H9 (cell line): ENCODE data around the gene ATG2B. TPM values are rescaled to one million over a fixed set of nuclear protein-coding genes. Genes with fewer than 3 reads are reported as not detected.

Experiments
- DNase-seq: peaks from one replicate; pipeline ENCODE4 v3.0.0-alpha.2; 2017
- H2AFZ ChIP-seq: one replicate; pipeline ENCODE4 v1.6.1; 2013; ENCODE audit warnings: mild to moderate bottlenecking, low read length, control low read depth, moderate library complexity
- H2AK5ac ChIP-seq: 2 replicates; pipeline ENCODE4 v1.6.1; 2013; ENCODE audit warnings: low read length, control low read depth, mixed read lengths; ENCODE audit not compliant: insufficient read length
- H2BK120ac ChIP-seq: one replicate; pipeline ENCODE4 v1.6.1; 2013; ENCODE audit warnings: low read depth, mild to moderate bottlenecking, low read length, control low read depth, inconsistent platforms; ENCODE audit not compliant: poor library complexity, severe bottlenecking
- H2BK12ac ChIP-seq: 2 replicates; pipeline ENCODE4 v1.6.1; 2013; ENCODE audit warnings: low read length, control low read depth, mixed read lengths, low read depth; ENCODE audit not compliant: insufficient read length
- H2BK15ac ChIP-seq: 2 replicates; pipeline ENCODE4 v1.6.1; 2013; ENCODE audit warnings: low read depth, low read length, control low read depth
- H2BK20ac ChIP-seq: one replicate; pipeline ENCODE4 v1.6.1; 2013; ENCODE audit warnings: low read depth, mild to moderate bottlenecking, low read length, control low read depth, inconsistent platforms; ENCODE audit not compliant: poor library complexity, severe bottlenecking
- H2BK5ac ChIP-seq: 2 replicates; pipeline ENCODE4 v1.6.1; 2013; ENCODE audit warnings: low read length, control low read depth, mixed read lengths; ENCODE audit not compliant: insufficient read length
- H3K14ac ChIP-seq: 2 replicates; pipeline ENCODE4 v1.6.1; 2013; ENCODE audit warnings: low read length, control low read depth; ENCODE audit not compliant: insufficient read depth
- H3K18ac ChIP-seq: 2 replicates; pipeline ENCODE4 v1.6.1; 2013; ENCODE audit warnings: low read depth, mild to moderate bottlenecking, mixed read lengths, low read length, control low read depth; ENCODE audit not compliant: insufficient read length
- H3K23ac ChIP-seq: 2 replicates; pipeline ENCODE4 v1.6.1; 2013; ENCODE audit warnings: low read length, control low read depth, mixed read lengths, low read depth; ENCODE audit not compliant: insufficient read length
- H3K23me2 ChIP-seq: 2 replicates; pipeline ENCODE4 v1.6.1; 2013; ENCODE audit warnings: low read depth, mild to moderate bottlenecking, mixed read lengths, low read length, control low read depth; ENCODE audit not compliant: insufficient read length, poor library complexity, severe bottlenecking
- H3K27ac ChIP-seq: 2 replicates; pipeline ENCODE4 v1.5.1; 2013; ENCODE audit warnings: low read length, control low read depth, mixed read lengths, low read depth; ENCODE audit not compliant: insufficient read length
- H3K27me3 ChIP-seq: 2 replicates; pipeline ENCODE4 v1.6.1; 2013; ENCODE audit warnings: low read length, control low read depth, inconsistent platforms; ENCODE audit not compliant: insufficient read depth
- H3K4ac ChIP-seq: 2 replicates; pipeline ENCODE4 v1.6.1; 2013; ENCODE audit warnings: low read depth, mild to moderate bottlenecking, control low read depth, inconsistent platforms, low read length, moderate library complexity
- H3K4me1 ChIP-seq: 2 replicates; pipeline ENCODE4 v1.6.1; 2013; ENCODE audit warnings: low read length, control low read depth, inconsistent platforms; ENCODE audit not compliant: insufficient read depth
- H3K4me2 ChIP-seq: 2 replicates; pipeline ENCODE4 v1.6.1; 2013; ENCODE audit warnings: low read length, control low read depth, mixed read lengths; ENCODE audit not compliant: insufficient read length, insufficient read depth
- H3K56ac ChIP-seq: 2 replicates; pipeline ENCODE4 v1.6.1; 2013; ENCODE audit warnings: low read depth, mild to moderate bottlenecking, mixed read lengths, low read length, control low read depth; ENCODE audit not compliant: insufficient read length
- H3K79me1 ChIP-seq: 2 replicates; pipeline ENCODE4 v1.6.1; 2013; ENCODE audit warnings: low read depth, mild to moderate bottlenecking, moderate library complexity, low read length, control low read depth, inconsistent platforms; ENCODE audit not compliant: insufficient read depth, poor library complexity, severe bottlenecking
- H3K79me2 ChIP-seq: 2 replicates; pipeline ENCODE4 v1.6.1; 2013; ENCODE audit warnings: low read length, control low read depth, inconsistent platforms; ENCODE audit not compliant: insufficient read depth
- H3K9ac ChIP-seq: 2 replicates; pipeline ENCODE4 v1.6.1; 2013; ENCODE audit warnings: low read length, control low read depth, mixed read lengths; ENCODE audit not compliant: insufficient read length; ENCODE audit errors: extremely low read depth
- H3K9me3 ChIP-seq: one replicate; pipeline ENCODE4 v1.6.1; 2013; ENCODE audit warnings: low read depth, low read length, inconsistent platforms; ENCODE audit not compliant: control insufficient read depth
- H3T11ph ChIP-seq: one replicate; pipeline ENCODE4 v1.6.1; 2013; ENCODE audit warnings: mild to moderate bottlenecking, low read length, control low read depth, inconsistent platforms
- H4K20me1 ChIP-seq: one replicate; pipeline ENCODE4 v1.6.1; 2013; ENCODE audit not compliant: control insufficient read depth, insufficient read length, insufficient read depth
- H4K5ac ChIP-seq: 2 replicates; pipeline ENCODE4 v1.6.1; 2013; ENCODE audit warnings: low read depth, mild to moderate bottlenecking, mixed read lengths, low read length, control low read depth; ENCODE audit not compliant: insufficient read length
- H4K8ac ChIP-seq: replicated peaks from 2 replicates; pipeline ENCODE4 v1.6.1; 2013; ENCODE audit warnings: low read length, control low read depth, mixed read lengths, low read depth; ENCODE audit not compliant: insufficient read length
- H4K91ac ChIP-seq: 2 replicates; pipeline ENCODE4 v1.6.1; 2013; ENCODE audit warnings: low read depth, mild to moderate bottlenecking, moderate library complexity, mixed read lengths, low read length, control low read depth; ENCODE audit not compliant: insufficient read length
- H3K27ac Mint-ChIP-seq, 3 experiments: 2 replicates in 2 of 3; 3 replicates in 1 of 3; pipeline ENCODE4 v1.8.0; 2020 to 2021; ENCODE audit warnings: mixed read lengths in 3 of 3, mild to moderate bottlenecking in 1 of 3, moderate library complexity in 1 of 3
- H3K27me3 Mint-ChIP-seq: 2 replicates; pipeline ENCODE4 v1.8.0; 2021; ENCODE audit warnings: low read depth, mild to moderate bottlenecking, moderate library complexity, mixed read lengths
- H3K36me3 Mint-ChIP-seq, 3 experiments: 2 replicates in 2 of 3; 3 replicates in 1 of 3; pipeline ENCODE4 v1.8.0; 2020 to 2021; ENCODE audit warnings: low read depth in 3 of 3, mixed read lengths in 3 of 3; ENCODE audit not compliant: insufficient read depth in 1 of 3
- H3K4me1 Mint-ChIP-seq, 2 experiments: 2 replicates each; pipeline ENCODE4 v1.8.0; 2020; ENCODE audit warnings: mixed read lengths in 2 of 2
- H3K4me3 Mint-ChIP-seq, 2 experiments: 2 replicates in 1 of 2; 3 replicates in 1 of 2; pipeline ENCODE4 v1.8.0; 2020 to 2021; ENCODE audit warnings: mild to moderate bottlenecking in 2 of 2, mixed read lengths in 2 of 2, moderate library complexity in 1 of 2
- H3K9me3 Mint-ChIP-seq, 2 experiments: 2 replicates in 1 of 2; 3 replicates in 1 of 2; pipeline ENCODE4 v1.8.0; 2020; ENCODE audit warnings: mild to moderate bottlenecking in 2 of 2, mixed read lengths in 2 of 2, moderate library complexity in 1 of 2
- WGBS: extraction: QIAGEN DNeasy Blood & Tissue Kit; methylation state at CpG from one replicate; pipeline ENCODE4 v1.1.7; 2013; ENCODE audit warnings: missing lambda C conversion rate, low lambda C conversion rate, mixed read lengths; ENCODE audit not compliant: insufficient read length; ENCODE audit errors: extremely low coverage; 5-methylcytosine and 5-hydroxymethylcytosine counted together
- total RNA-seq: library from RNA; stranded (reverse); gene quantifications from 2 replicates; pipeline ENCODE4 v1.2.1, GENCODE V29; 2021
- TF ChIP-seq, protein P1 (sequence below): fragments of 200-600 bp; sonication (generic); conservative IDR thresholded peaks from 3 replicates; pipeline ENCODE4 v1.8.0; 2021; ENCODE audit warnings: antibody characterized with exemption, mild to moderate bottlenecking

Gene ATG2B
- total RNA-seq, 1 experiment from 2014 or later: 12.6 TPM

DNA sequence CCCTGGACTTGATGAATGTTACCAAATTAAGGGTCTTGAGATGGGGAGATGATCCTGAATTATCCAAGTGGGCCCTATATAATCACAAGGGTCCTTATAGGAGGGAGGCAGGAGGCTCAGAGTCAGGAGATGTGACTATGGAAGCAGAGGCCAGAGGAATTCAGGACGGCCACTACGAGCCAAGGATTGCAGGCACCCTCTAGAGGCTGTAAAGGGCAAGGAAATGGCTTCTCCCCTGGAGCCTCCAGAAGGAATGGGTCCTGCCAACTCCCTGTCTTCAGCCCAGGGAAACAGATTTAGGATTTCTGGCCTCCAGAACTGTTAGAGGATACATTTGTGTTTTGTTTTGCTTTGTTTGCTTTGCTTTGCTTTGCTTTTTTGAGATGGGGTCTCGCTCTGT lies 98.3 kb downstream of the ATG2B start:
- H3K4me1 ChIP-seq: no peaks in the 10 kb centered on the region
- no peak overlapping the region for H4K5ac ChIP-seq
- TF ChIP-seq, protein P1, sequence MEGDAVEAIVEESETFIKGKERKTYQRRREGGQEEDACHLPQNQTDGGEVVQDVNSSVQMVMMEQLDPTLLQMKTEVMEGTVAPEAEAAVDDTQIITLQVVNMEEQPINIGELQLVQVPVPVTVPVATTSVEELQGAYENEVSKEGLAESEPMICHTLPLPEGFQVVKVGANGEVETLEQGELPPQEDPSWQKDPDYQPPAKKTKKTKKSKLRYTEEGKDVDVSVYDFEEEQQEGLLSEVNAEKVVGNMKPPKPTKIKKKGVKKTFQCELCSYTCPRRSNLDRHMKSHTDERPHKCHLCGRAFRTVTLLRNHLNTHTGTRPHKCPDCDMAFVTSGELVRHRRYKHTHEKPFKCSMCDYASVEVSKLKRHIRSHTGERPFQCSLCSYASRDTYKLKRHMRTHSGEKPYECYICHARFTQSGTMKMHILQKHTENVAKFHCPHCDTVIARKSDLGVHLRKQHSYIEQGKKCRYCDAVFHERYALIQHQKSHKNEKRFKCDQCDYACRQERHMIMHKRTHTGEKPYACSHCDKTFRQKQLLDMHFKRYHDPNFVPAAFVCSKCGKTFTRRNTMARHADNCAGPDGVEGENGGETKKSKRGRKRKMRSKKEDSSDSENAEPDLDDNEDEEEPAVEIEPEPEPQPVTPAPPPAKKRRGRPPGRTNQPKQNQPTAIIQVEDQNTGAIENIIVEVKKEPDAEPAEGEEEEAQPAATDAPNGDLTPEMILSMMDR: peak; percentile 62
- Mint-ChIP-seq H3K36me3 (no peaks in the 10 kb centered on the region; a peak in 1 of 7 replicates), H3K9me3 (peaks cover under 1 to 3% of the 10 kb centered on the region in 2 experiments; a peak in 3 of 5 replicates), H3K4me1 (no peaks in the 10 kb centered on the region), H3K4me3 (no peak overlapping the region), H3K27me3 (no peaks in the 10 kb centered on the region; the same call in 1 of the 2 replicates), H3K27ac (no peak overlapping the region)
- H3K27ac ChIP-seq: no peak overlapping the region
- no peak overlapping the region for H3K56ac ChIP-seq
- no peak overlapping the region for H2AK5ac ChIP-seq
- no CpG with 5 or more reads among the region's 3 CpGs for WGBS
- no peak overlapping the region for H2BK20ac ChIP-seq
- no peaks in the 10 kb centered on the region for H3K23me2 ChIP-seq
- H4K91ac ChIP-seq: no peak overlapping the region
- H2BK5ac ChIP-seq: no peak overlapping the region
- H3K9ac ChIP-seq: no peak overlapping the region
- H3K18ac ChIP-seq: no peak overlapping the region
- no peaks in the 10 kb centered on the region for H3K79me1 ChIP-seq
- H2AFZ ChIP-seq: no peak overlapping the region
- no peak overlapping the region for H2BK15ac ChIP-seq
- no peak overlapping the region for H2BK120ac ChIP-seq
- H3K79me2 ChIP-seq: no peaks in the 10 kb centered on the region
- no peaks in the 10 kb centered on the region for H3K27me3 ChIP-seq
- H3K4me2 ChIP-seq: no peak overlapping the region
- H4K20me1 ChIP-seq: no peaks in the 10 kb centered on the region
- no peaks in the 10 kb centered on the region for H3K9me3 ChIP-seq
- no peak overlapping the region for H3K14ac ChIP-seq
- no peak overlapping the region for H2BK12ac ChIP-seq
- H3K4ac ChIP-seq: no peak overlapping the region
- no peak overlapping the region for H4K8ac ChIP-seq
- H3T11ph ChIP-seq: no peak overlapping the region
- no peak overlapping the region for H3K23ac ChIP-seq
- peak; percentile 47 for DNase-seq
